HG02678 (cell line): Measurements from ENCODE around the gene RTL1.

Experiments
- ATAC-seq: cut with Tn5 transposase; IDR thresholded peaks from one replicate; pipeline ENCODE4 v1.9.1; 2021; ENCODE audit warnings: mild to moderate bottlenecking, moderate library complexity; ENCODE audit not compliant: unreplicated experiment

Gene RTL1

GRCh38 chr14:100836941-100837804 lies 66.3 kb downstream of the RTL1 start:
- no peak for ATAC-seq

GRCh38 chr14:100836311-100836805 lies 67.2 kb downstream of the RTL1 start:
- no peak for ATAC-seq

GRCh38 chr14:100835548-100836310 lies 67.8 kb downstream of the RTL1 start:
- no peak for ATAC-seq

GRCh38 chr14:100834794-100835547 lies 68.6 kb downstream of the RTL1 start:
- no peak for ATAC-seq

GRCh38 chr14:100834082-100834793 lies 69.3 kb downstream of the RTL1 start:
- no peak for ATAC-seq

- ATAC-seq = no peak
Measured at GRCh38 chr14:100832311-100832960, 71.1 kb downstream of the RTL1 start.

- ATAC-seq = no peak
Measured at GRCh38 chr14:100830681-100831080, 72.8 kb downstream of the RTL1 start.
